NT2/D1 (cell line): ENCODE results near the gene ERC1.

Experiments
- SUZ12 ChIP-seq: IDR thresholded peaks from 2 replicates; pipeline ENCODE4 v1.6.1; 2011; ENCODE audit not compliant: insufficient read length, insufficient read depth; ENCODE audit errors: extremely low read depth
- YY1 ChIP-seq: IDR thresholded peaks from 2 replicates; pipeline ENCODE4 v1.6.1; 2011; ENCODE audit not compliant: insufficient read length, insufficient read depth
- ZNF274 ChIP-seq: IDR thresholded peaks from 2 replicates; pipeline ENCODE4 v1.6.1; 2011; ENCODE audit warnings: mild to moderate bottlenecking, low read depth, low read length

- TF ChIP-seq SUZ12 (no peak), YY1 (no peak), ZNF274 (no peak)
These were observed 497.9 kb downstream of the ERC1 start for GRCh38 chr12:1488908-1489381.
